MG63 (cell line): ENCODE measurements around the gene ZNF8. TPM values are rescaled to one million over a fixed set of nuclear protein-coding genes. Genes with fewer than 3 reads are reported as not detected.
"Not testable (repeated sequence)": the region's sequence is repeated elsewhere in the genome, so short reads cannot be mapped to it uniquely, and the experiment has no call there.

ENCODE experiments used
- DNase-seq: peaks from one replicate; pipeline ENCODE4 v3.0.0-alpha.2; 2020
- H3K27me3 ChIP-seq: fragments of 250-450 bp; sonication (Bioruptor Pico); 2 replicates; pipeline ENCODE4 v1.5.1; 2020; ENCODE audit warnings: mild to moderate bottlenecking, moderate library complexity
- H3K36me3 ChIP-seq: fragments of 250-450 bp; sonication (Bioruptor Pico); 2 replicates; pipeline ENCODE4 v1.5.1; 2020; ENCODE audit warnings: mild to moderate bottlenecking, moderate library complexity
- H3K4me3 ChIP-seq: fragments of 250-450 bp; sonication (Bioruptor Pico); 2 replicates; pipeline ENCODE4 v1.5.1; 2020; ENCODE audit warnings: mild to moderate bottlenecking, moderate library complexity
- H3K9me3 ChIP-seq: fragments of 250-450 bp; sonication (Bioruptor Pico); 2 replicates; pipeline ENCODE4 v1.5.1; 2020; ENCODE audit warnings: mild to moderate bottlenecking, moderate library complexity
- total RNA-seq: library from RNA; depleted of rRNA; stranded (reverse); fragments of >200 nt; shearing (Covaris generic); gene quantifications from 2 replicates; pipeline ENCODE4 v1.2.3, GENCODE V29; 2014; ENCODE audit warnings: low replicate concordance

The ZNF8 gene
- total RNA-seq, 1 experiment from 2014 or later, result 1.5 TPM

- peak; percentile 61 for DNase-seq
- H3K4me3 ChIP-seq, result peak overlapping the region; percentile 78
- H3K9me3 ChIP-seq, result peaks cover 32% of the 10 kb centered on the region
- H3K27me3 ChIP-seq, result no peaks in the 10 kb centered on the region
- H3K36me3 ChIP-seq, result peaks cover 29% of the 10 kb centered on the region
These were observed 528 bp downstream of the ZNF8 start for GRCh38 chr19:58279042-58279924.

GRCh38 chr19:58279925-58280316, 1.2 kb downstream of the ZNF8 start:
- no peaks in the 10 kb centered on the region for H3K27me3 ChIP-seq
- peaks cover 29% of the 10 kb centered on the region for H3K9me3 ChIP-seq
- no peak for DNase-seq
- peaks cover 29% of the 10 kb centered on the region for H3K36me3 ChIP-seq
- no peak overlapping the region for H3K4me3 ChIP-seq

DNA sequence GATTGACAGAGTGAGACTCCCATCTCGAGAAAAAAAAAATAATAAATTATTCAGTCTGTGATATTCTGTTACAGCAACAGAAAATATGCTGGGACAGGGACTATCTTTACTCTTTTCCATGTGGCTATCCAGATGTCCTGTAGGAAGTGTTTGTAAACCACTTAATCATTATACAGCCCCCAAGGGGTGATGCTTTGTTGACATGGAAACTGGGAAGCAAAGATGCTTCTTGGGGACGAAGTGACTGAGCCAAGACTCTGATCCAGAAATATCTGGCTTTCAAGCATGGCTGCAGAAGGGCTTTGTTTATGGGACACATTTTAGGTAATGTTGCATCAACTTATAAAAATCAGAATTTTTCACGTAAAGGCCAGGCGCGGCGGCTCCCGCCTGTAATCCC, 5.4 kb downstream of the ZNF8 start:
- peaks cover 17% of the 10 kb centered on the region for H3K9me3 ChIP-seq
- no peak for DNase-seq
- no peaks in the 10 kb centered on the region for H3K27me3 ChIP-seq
- peaks cover 53% of the 10 kb centered on the region for H3K36me3 ChIP-seq
- H3K4me3 ChIP-seq, result no peak overlapping the region

DNA sequence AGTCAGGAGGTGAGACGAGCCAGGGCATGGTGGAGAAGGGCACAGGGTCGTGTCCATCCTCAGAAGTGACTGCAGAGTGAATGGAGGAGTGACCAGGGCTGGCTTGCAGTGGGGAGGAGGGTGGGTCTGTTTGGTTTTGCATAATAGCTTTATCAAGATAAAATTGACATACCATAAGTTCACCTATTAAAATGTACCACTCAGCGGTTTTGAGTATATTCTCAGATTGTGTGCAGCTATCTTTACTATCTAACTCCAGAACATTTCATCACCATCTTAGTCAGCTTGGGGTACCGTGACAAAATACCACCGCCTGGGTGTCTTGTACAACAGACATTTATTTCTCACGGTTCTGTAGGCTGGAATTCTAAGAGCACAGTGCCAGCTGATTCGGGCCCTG, 13.2 kb downstream of the ZNF8 start:
- peaks cover 38% of the 10 kb centered on the region for H3K9me3 ChIP-seq
- H3K36me3 ChIP-seq, result peaks cover 89% of the 10 kb centered on the region

GRCh38 chr19:58294743-58295374, 16.1 kb downstream of the ZNF8 start:
- no peak for DNase-seq
- Histone ChIP-seq H3K4me3 (no peak overlapping the region), H3K27me3 (no peaks in the 10 kb centered on the region), H3K36me3 (peaks cover 87% of the 10 kb centered on the region), H3K9me3 (peaks cover 45% of the 10 kb centered on the region)

More for the DNA sequence above, 13.2 kb downstream of the ZNF8 start:
- DNase-seq, result no peak
- Histone ChIP-seq H3K27me3 (no peaks in the 10 kb centered on the region), H3K4me3 (no peak overlapping the region)

DNA sequence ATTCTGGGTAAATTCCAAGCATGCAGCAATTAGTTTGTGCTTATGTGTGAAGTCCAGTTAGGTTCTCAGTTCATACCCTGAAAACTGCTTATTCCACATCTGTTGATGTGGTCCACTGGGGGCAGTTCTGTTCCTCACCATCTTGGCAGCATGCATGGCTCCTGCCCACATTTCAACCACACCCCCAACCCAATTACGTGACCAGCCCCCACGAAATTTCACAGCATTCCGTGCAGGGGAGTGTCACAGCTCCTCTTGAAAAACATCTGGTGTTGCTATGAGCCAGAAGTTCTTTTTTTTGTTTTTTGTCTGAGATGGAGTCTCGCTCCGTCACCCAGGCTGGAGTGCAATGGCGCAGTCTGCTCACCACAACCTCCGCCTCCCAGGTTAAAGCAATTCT, 17.3 kb downstream of the ZNF8 start:
- DNase-seq, result no peak
- no peaks in the 10 kb centered on the region for H3K27me3 ChIP-seq
- no peak overlapping the region for H3K4me3 ChIP-seq
- peaks cover 87% of the 10 kb centered on the region for H3K36me3 ChIP-seq
- peaks cover 46% of the 10 kb centered on the region for H3K9me3 ChIP-seq

DNA sequence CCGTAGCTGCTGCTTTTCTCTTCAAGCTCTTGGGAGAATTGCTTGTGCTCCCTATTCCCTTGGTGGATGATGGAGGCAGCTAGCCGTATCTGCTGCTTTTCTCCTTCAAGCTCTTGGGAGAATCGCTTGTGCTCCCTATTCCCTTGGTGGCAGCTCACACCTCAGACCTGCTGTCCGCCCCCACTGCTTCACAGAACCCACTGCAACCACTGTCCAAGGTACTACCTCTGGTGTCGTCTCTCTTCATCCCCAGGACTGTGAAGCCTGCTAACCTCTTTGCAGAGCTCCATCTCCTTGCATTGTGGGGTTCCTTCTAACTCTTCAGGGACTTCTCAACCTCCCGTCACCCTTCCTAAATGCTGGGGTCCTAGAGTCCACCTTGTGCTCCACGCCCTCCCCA, 21.9 kb downstream of the ZNF8 start:
- Histone ChIP-seq H3K27me3 (no peaks in the 10 kb centered on the region), H3K36me3 (peaks cover 62% of the 10 kb centered on the region), H3K4me3 (no peak overlapping the region), H3K9me3 (peaks cover 31% of the 10 kb centered on the region)
- DNase-seq, result no peak

DNA sequence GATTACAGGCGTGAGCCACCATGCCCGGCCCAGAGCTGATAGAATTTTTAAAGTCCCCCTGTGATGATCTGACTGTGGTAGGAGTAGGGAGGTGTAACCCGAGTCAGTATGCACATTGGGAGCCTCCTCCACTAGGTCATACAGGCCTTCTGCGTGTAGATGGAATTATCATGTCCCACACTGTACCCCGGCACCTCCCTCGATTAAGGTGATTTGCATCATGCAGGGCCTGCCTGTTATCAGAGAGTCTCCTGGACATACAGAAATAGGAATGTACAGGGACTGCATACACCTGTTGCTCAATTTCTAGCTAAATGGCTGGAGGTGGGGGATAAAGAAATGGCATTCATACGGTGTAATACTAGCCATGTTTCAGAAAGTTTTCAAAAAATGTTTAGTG, 25.5 kb downstream of the ZNF8 start:
- peaks cover 68% of the 10 kb centered on the region for H3K36me3 ChIP-seq
- no peak overlapping the region; the same call in none of the 2 replicates for H3K4me3 ChIP-seq

DNA sequence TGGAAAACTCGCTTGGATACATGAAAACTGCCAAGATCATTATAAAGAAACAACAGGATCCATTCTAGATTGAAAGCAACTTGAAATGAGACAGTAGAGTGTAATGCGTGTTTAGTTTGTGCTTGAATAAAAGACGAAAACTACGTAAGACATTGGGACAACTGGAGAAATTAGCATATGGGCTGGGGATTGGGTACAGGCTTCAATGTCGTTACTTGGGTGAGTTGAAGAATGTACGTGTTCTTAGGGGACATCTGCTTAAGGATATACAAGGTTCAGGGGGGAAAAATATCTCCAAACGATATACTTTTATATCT, 26.0 kb downstream of the ZNF8 start:
- Histone ChIP-seq H3K36me3 (peaks cover 69% of the 10 kb centered on the region), H3K4me3 (peak overlapping the region; percentile 68), H3K9me3 (peaks cover 42% of the 10 kb centered on the region), H3K27me3 (no peaks in the 10 kb centered on the region)
- no peak for DNase-seq

More for the DNA sequence above, 25.5 kb downstream of the ZNF8 start:
- DNase-seq, result no peak
- Histone ChIP-seq H3K9me3 (peaks cover 38% of the 10 kb centered on the region), H3K27me3 (no peaks in the 10 kb centered on the region)

GRCh38 chr19:58305065-58305931, 26.5 kb downstream of the ZNF8 start, which contains the start of gene ERVK3-1:
ERVK3-1 (plus strand) TSS chr19:58305377; CDS start chr19:58312169, 6,792 bp downstream.
- Histone ChIP-seq H3K4me3 (peak within 1 kb of the TSS; percentile 68), H3K27me3 (no peaks in the 10 kb centered on the region), H3K9me3 (peaks cover 43% of the 10 kb centered on the region), H3K36me3 (peaks cover 69% of the 10 kb centered on the region)
- peak; percentile 97 for DNase-seq

DNA sequence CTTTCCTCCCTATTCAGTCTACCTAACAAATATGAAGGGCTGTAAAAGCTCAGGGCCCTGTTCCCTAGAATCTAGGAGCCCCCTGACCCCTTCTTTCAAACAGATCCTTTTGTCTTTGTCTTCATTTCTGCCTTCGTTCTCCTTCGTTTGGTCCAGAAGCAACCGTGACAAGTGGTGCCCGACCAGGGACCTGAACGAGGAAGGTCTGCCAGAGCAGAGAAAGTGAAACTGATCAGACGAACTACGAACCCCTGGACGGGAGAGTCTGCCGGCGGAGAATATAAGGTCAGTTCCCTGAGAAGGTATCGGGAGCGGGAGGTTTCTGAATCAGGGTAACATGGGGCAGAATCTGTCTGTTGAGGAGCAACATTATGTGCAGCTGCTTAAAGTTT, 27.2 kb downstream of the ZNF8 start:
- Histone ChIP-seq H3K27me3 (no peaks in the 10 kb centered on the region), H3K4me3 (peak overlapping the region; percentile 68), H3K36me3 (peaks cover 71% of the 10 kb centered on the region), H3K9me3 (peaks cover 43% of the 10 kb centered on the region)
- DNase-seq, result no peak

DNA sequence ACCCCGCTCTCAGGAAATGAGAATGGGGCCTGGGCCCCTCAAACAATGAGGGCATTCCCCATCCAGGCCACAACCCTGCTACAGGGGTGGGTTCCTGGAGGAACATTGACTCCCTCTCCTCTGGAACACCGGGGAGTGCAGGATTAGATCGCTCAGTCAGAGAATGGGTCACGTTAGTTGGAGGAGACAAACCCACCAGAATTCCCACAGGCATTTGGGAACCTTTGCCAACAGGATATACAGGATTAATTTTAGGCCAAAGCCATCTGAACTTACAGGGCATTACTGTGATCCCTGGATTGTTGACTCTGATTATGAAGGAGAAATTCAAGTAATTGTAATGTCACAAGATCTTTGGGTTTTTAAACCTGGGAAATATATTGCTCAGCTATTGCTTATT, 29.0 kb downstream of the ZNF8 start:
- DNase-seq, result no peak
- Histone ChIP-seq H3K36me3 (peaks cover 74% of the 10 kb centered on the region), H3K27me3 (no peaks in the 10 kb centered on the region), H3K9me3 (peaks cover 48% of the 10 kb centered on the region), H3K4me3 (no peak overlapping the region)

DNA sequence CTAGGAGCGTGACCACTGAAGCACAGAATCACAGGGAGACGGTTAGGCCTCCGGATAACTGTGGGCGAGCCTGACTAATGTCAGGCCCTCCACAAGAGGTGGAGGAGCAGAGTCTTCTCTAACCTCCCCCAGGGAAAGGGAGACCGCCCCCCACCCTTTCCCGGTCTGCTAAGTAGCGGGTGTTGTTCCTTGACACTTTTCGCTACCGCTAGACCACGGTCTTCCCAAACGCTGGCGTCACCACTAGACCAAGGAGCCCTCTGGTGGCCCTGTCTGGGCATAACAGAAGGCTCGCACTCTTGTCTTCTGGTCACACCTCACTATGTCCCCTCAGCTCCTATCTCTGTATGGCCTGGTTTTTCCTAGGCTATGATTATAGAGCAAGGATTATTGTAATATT, 31.9 kb downstream of the ZNF8 start:
- not testable (repeated sequence) for DNase-seq, H3K4me3 ChIP-seq, H3K27me3 ChIP-seq
- H3K9me3 ChIP-seq, result peaks cover 40% of the 10 kb centered on the region
- H3K36me3 ChIP-seq, result peaks cover 93% of the 10 kb centered on the region

DNA sequence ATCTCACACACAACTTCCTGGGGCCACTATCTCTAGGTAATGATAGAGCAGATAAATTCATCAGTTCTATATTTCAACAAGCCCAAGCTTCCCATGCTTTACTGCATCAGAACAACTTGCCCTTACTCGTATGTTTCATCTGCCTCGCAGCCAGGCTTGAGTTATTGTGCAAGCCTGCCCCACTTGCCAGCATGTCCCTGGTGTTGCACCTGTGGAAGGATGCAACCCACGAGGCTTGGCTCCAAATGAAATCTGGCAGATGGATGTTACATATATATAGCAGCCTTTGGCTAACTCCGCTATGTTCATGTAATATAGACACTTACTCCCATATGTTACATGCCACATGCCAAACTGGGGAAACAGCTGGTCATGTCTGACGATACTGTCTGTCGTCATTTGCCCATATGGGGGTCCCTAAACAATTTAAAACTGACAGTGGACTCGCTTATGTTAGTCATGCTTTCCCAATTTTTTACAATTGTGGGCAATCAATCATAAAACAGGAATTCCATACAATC, 32.6 kb downstream of the ZNF8 start:
- H3K36me3 ChIP-seq, result peaks cover 86% of the 10 kb centered on the region
- H3K9me3 ChIP-seq, result peaks cover 34% of the 10 kb centered on the region
- no peaks in the 10 kb centered on the region for H3K27me3 ChIP-seq
- DNase-seq, result no peak
- no peak overlapping the region for H3K4me3 ChIP-seq

GRCh38 chr19:58315580-58315979, 36.8 kb downstream of the ZNF8 start:
- H3K4me3 ChIP-seq, result no peak overlapping the region
- H3K27me3 ChIP-seq, result no peaks in the 10 kb centered on the region
- DNase-seq, result no peak
- peaks cover 47% of the 10 kb centered on the region for H3K36me3 ChIP-seq
- peaks cover 10% of the 10 kb centered on the region for H3K9me3 ChIP-seq

GRCh38 chr19:58317476-58318072, 38.8 kb downstream of the ZNF8 start:
- H3K9me3 ChIP-seq, result peaks cover 6% of the 10 kb centered on the region
- no peak for DNase-seq
- H3K4me3 ChIP-seq, result no peak overlapping the region
- H3K36me3 ChIP-seq, result peaks cover 41% of the 10 kb centered on the region
- no peaks in the 10 kb centered on the region for H3K27me3 ChIP-seq
